DOHH2 (cell line): Measurements from ENCODE around the gene SPN.

Experiments used
- EZH2phosphoT487 ChIP-seq: fragments of 200-600 bp; sonication (generic); IDR thresholded peaks from 2 replicates; pipeline ENCODE4 v1.6.1; 2017; ENCODE audit warnings: borderline replicate concordance, mild to moderate bottlenecking, antibody characterized with exemption, low read length, moderate library complexity, mixed read lengths
- TF ChIP-seq, protein P1 (sequence below): fragments of 200-600 bp; sonication (generic); IDR thresholded peaks from one replicate; pipeline ENCODE4 v1.5.1; 2014; ENCODE audit warnings: antibody characterized with exemption, mild to moderate bottlenecking, low read depth, low read length; ENCODE audit not compliant: poor library complexity, severe bottlenecking

DNA sequence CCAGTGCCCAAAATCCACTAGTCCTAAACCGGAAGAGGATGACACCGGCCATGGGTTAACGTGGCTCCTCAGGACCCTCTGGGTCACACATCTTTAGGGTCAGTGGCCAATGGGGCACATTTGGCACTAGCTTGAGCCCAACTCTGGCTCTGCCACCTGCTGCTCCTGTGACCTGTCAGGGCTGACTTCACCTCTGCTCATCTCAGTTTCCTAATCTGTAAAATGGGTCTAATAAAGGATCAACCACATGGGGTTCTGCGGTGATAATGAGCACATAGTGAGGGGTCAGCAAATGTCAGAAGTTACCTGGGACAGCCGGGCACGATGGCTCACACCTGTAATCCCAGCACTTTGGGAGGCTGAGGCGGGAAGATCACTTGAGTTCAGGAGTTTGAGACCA is 34.3 kb downstream of the SPN start:
- TF ChIP-seq, protein P1, sequence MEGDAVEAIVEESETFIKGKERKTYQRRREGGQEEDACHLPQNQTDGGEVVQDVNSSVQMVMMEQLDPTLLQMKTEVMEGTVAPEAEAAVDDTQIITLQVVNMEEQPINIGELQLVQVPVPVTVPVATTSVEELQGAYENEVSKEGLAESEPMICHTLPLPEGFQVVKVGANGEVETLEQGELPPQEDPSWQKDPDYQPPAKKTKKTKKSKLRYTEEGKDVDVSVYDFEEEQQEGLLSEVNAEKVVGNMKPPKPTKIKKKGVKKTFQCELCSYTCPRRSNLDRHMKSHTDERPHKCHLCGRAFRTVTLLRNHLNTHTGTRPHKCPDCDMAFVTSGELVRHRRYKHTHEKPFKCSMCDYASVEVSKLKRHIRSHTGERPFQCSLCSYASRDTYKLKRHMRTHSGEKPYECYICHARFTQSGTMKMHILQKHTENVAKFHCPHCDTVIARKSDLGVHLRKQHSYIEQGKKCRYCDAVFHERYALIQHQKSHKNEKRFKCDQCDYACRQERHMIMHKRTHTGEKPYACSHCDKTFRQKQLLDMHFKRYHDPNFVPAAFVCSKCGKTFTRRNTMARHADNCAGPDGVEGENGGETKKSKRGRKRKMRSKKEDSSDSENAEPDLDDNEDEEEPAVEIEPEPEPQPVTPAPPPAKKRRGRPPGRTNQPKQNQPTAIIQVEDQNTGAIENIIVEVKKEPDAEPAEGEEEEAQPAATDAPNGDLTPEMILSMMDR = no peak
- no peak for TF ChIP-seq EZH2phosphoT487
